Fibroblast of pulmonary artery (primary cell): ENCODE data around the gene R3HDM2.

Experiments used
- DNase-seq: peaks from one replicate; pipeline ENCODE4 v3.0.0-alpha.2; 2010; ENCODE audit warnings: low read depth
- H3K4me3 ChIP-seq: replicated peaks from 2 replicates; pipeline ENCODE4 v1.5.1; 2011; ENCODE audit warnings: low read depth, mild to moderate bottlenecking, control low read depth, low read length, moderate library complexity
- TF ChIP-seq, protein P1 (sequence below): IDR thresholded peaks from 2 replicates; pipeline ENCODE4 v1.5.1; 2011; ENCODE audit warnings: mild to moderate bottlenecking, control low read depth, low read length, inconsistent platforms; ENCODE audit errors: missing control alignments

Gene R3HDM2

DNA sequence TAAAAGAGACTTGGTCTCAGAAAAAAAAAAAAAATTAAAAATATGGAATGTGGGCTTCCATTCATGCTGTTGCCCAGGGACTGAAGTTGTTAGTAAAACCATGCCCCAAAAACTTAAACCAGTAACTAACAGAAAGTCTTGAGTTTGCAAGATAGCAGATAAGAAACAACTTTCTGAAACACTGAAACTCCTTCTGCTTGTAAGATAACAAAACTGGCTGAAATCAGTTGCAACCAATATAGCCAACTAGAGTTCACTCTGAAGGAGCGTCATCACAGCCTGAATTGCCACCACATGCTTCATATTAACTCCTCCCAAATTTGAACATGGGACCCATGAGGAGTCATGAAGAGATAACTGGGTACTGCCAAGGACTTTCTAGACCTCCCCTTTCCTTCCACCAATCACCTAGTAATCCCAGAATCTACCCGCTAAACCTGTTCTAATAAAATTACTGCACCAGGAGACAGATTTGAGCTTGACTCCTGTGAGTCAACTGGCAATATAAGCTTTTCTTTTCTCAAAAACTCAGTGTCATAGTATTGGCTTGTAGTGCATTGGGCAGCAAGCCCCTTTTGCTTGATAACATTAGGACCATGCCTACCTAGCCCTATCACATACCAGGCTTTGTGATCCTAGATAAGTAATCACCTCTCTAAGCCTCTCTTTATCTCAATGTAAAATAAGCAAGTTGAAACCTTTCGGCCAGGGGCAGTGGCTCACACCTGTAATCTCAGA is 53.6 kb downstream of the R3HDM2 start:
- no peak for DNase-seq
- no peak overlapping the region for H3K4me3 ChIP-seq

DNA sequence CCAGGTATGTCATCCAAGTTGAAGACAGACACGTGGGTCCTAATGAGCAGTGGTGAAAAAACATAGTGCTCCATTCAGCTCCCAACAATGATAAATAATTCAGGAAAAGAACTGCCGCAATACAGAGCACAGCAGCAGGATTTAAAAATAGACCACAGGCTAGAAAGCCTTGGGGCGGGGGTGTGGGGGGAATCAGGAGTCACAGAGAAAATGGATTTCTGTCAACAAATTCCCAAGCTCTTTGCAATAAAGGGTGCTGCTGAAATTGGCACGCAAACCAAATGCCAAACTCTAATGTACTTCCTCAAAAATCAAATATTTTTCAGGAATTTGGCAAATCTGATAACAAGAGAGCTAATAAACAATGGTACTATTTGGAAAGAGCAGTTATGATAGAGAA is 58.6 kb downstream of the R3HDM2 start:
- H3K4me3 ChIP-seq = no peak overlapping the region
- peak; percentile 27 for DNase-seq
- TF ChIP-seq, protein P1, sequence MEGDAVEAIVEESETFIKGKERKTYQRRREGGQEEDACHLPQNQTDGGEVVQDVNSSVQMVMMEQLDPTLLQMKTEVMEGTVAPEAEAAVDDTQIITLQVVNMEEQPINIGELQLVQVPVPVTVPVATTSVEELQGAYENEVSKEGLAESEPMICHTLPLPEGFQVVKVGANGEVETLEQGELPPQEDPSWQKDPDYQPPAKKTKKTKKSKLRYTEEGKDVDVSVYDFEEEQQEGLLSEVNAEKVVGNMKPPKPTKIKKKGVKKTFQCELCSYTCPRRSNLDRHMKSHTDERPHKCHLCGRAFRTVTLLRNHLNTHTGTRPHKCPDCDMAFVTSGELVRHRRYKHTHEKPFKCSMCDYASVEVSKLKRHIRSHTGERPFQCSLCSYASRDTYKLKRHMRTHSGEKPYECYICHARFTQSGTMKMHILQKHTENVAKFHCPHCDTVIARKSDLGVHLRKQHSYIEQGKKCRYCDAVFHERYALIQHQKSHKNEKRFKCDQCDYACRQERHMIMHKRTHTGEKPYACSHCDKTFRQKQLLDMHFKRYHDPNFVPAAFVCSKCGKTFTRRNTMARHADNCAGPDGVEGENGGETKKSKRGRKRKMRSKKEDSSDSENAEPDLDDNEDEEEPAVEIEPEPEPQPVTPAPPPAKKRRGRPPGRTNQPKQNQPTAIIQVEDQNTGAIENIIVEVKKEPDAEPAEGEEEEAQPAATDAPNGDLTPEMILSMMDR = no peak

More for the DNA sequence above, 53.6 kb downstream of the R3HDM2 start:
- TF ChIP-seq, protein P1 = no peak

DNA sequence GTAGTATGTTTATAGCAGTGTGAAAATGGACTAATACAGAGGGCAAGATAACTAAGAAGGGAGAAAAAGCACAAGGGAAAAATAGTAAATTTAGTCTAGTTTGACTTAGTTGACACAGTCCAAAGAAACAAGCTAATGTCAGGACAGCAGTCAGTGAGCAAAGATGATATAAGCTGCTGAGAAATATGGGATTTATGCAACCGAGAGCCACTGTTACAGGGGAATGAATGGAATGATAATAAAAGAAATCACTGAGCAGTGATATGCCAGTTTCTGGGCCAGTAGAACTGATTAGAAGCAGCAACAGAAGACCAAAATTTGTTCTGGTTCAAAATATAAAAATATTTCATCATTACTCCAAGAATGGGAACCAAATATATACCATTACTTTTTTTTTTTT is 60.1 kb downstream of the R3HDM2 start:
- H3K4me3 ChIP-seq = no peak overlapping the region
- TF ChIP-seq, protein P1 = no peak
- peak; percentile 11 for DNase-seq

DNA sequence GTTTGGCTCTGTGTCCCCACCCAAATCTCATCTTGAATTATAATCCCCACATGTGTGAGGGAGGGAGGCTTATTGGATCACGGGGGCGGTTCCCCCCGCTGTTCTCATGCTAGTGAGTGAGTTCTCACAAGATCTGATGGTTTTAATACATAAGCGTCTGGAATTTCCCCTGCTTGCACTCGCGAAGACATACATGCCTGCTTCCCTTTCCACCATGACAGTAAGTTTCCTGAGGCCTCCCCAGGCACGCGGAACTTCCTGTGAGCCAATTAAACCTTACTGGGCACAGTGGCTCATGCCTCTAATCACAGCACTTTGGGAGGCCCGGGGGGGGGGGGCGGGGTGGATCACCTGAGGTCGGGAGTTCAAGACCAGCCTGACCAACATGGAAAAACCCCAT is 60.8 kb downstream of the R3HDM2 start:
- TF ChIP-seq, protein P1 = no peak
- DNase-seq = no peak
- no peak overlapping the region for H3K4me3 ChIP-seq

DNA sequence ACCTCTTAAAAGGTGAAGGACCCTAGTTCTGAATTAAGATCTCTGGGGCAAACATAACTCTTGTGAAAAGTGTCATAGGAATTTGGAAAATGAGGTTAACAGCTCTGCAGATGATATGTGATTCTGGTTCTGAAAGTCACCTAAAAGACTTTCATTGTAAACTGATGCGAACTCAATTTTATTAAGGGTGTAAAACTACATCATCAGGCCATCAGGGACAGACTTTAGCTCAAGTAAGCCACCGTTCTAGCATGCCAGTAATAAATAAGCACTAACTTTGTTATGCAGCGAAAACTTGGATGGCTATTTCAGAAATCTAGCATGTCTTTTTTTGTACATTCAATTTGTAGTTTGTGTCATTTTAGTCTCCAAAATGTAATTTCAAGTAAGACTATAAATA is 61.6 kb downstream of the R3HDM2 start:
- TF ChIP-seq, protein P1 = no peak
- H3K4me3 ChIP-seq = no peak overlapping the region
- DNase-seq = no peak

DNA sequence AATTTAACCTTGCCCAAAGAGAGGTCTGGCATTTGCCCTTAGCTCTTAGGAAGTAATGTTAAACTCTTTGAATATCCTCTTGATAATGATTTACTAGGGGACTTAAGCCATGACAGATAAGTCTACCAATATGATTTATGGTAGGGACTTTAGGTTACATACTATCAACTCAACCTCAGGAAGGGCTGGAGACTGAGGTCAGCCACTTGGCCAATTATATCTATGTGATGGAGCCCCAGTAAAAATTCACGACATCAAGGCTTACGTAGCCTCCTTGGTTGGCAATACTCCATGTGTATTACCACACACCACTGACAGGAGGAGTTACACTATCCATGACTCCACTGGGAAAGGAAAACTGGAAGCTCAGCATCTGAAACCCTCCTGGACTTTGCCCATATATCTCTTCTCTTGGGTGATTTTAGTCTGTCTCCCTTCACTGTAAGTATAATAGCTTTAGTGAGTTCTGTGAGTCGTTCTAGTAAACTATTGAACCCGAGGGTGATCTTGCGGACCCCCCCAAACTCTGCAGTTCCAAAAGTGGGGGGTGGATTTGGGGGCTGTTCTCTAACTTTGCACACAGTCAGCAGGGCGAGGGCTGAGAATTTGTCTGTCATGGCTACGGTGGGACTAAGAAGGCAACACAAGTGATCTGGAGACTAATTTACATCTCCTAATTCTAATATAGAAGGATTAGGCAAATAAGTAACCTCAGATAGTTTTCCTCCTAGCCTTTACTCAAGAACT is 62.3 kb downstream of the R3HDM2 start:
- peak; percentile 44 for DNase-seq
- no peak overlapping the region for H3K4me3 ChIP-seq
- TF ChIP-seq, protein P1 = no peak
